Stimulated activated naive CD8-positive, alpha-beta T cell treated with anti-CD3 and anti-CD28 coated beads, Interleukin-15, Interleukin-2, amounts not matched to agents 100 U/mL and 50 U/mL, for 24 hours (primary cell): Measurements from ENCODE around the gene TM9SF3.

Experiments
- ATAC-seq: fragments of 150-1000 bp; cut with Tn5 transposase; one replicate; pipeline ENCODE4 v1.10.0; 2021
- DNase-seq: peaks from one replicate; pipeline ENCODE4 v3.0.0; 2021

TM9SF3 gene

GRCh38 chr10:96509017-96509641 is 77.7 kb downstream of the TM9SF3 start:
- ATAC-seq (no peak), DNase-seq (no peak)

DNA sequence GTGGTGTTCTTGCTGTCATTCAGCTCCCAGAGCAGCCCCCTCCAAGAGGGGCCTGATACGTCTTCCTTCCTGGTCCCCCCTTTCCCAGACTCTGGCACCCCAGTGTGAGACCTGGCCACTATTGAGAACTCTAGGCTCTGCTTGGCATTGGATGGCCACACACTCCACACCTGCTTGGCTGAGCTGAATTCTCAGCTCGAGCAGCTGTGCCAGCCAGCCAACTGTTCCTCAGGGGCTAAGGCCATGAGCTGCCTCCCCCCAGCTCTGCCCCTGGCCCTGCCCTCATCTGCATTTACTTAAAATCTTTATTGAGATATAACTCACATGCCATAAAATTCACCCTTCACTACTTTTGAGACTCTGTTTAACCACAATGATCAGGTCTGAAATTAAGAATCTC is 79.8 kb downstream of the TM9SF3 start:
- ATAC-seq (no peak), DNase-seq (no peak)

GRCh38 chr10:96505150-96506136 is 81.4 kb downstream of the TM9SF3 start:
- no peak for ATAC-seq
- no peak for DNase-seq

- DNase-seq: no peak
- ATAC-seq: no peak
Observed at GRCh38 chr10:96502561-96503282, 84.1 kb downstream of the TM9SF3 start.

- ATAC-seq: no peak
- no peak for DNase-seq
Observed at GRCh38 chr10:96501985-96502384, 84.8 kb downstream of the TM9SF3 start.

- ATAC-seq: no peak
- no peak for DNase-seq
Observed at GRCh38 chr10:96500519-96500918, 86.3 kb downstream of the TM9SF3 start.

DNA sequence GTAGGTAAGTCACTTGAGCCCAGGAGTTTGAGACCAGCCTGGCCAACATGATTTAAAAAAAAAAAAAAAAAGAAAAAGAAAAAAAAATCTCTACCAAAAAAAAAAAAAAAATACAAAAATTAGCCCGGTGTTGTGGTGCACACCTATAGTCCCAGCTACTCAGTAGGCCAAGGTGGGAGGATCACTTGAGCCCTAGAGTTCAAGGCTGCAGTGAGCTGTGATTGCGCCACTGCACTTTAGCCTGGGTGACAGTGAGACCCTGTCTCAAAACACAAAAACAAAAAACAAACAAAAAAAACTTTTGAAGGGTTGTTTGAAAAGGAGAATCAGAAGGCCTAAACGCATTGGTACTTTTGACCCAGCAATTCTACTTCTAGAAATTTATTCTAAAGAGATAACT is 86.8 kb downstream of the TM9SF3 start:
- DNase-seq (no peak), ATAC-seq (no peak)

- no peak for DNase-seq
- ATAC-seq: no peak
Observed at GRCh38 chr10:96497391-96497790, 89.4 kb downstream of the TM9SF3 start.

GRCh38 chr10:96496281-96496925 is 90.4 kb downstream of the TM9SF3 start:
- no peak for ATAC-seq
- peak; percentile 9 for DNase-seq

DNA sequence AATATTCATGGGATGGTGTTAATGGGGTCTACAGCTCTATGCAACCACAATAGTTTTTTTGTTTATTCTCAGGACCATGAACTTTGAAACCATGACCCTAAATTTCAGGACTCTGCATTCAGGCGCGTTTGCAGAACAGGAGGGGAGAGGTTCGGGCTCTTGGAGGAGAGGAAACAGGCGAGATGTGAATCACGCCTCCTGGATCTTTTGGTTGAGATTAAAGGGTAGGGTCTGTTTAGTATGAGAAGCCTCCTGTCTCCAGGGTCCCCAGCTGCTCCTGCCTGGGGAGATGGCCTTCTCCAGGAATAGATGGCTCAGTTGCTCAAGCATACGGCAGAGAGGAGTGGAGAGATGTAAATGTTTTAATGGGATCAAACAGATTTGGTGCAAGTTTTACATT is 91.3 kb downstream of the TM9SF3 start:
- ATAC-seq: no peak
- DNase-seq: no peak

GRCh38 chr10:96494694-96495093 is 92.1 kb downstream of the TM9SF3 start:
- no peak for DNase-seq

GRCh38 chr10:96493871-96494525 is 92.8 kb downstream of the TM9SF3 start:
- DNase-seq (no peak), ATAC-seq (no peak)

More at GRCh38 chr10:96494694-96495093, 92.1 kb downstream of the TM9SF3 start:
- no peak for ATAC-seq

DNA sequence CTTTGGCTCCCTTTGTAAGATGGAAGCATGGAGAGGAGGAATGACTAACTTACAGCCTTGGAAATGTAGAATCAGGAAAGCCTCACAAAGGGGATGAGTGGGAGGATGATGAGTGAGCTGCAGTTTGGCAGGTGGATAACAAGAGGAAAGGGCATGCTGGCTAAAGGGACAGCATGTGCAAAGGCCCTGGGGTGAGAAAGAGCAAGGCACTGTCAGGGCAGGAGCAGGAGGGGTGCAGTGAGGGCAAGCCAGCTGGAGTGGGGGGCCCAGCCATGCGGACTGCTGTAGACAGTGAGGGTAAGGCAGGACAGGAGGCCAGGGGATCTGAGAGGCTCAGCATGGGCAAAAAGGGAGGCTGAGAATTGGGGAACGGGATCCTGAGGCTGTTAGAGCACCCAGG is 93.6 kb downstream of the TM9SF3 start:
- no peak for DNase-seq
- ATAC-seq: no peak

GRCh38 chr10:96491303-96491702 is 95.5 kb downstream of the TM9SF3 start:
- ATAC-seq: no peak
- no peak for DNase-seq

- DNase-seq (no peak), ATAC-seq (no peak)
Observed at GRCh38 chr10:96488161-96488935, 98.5 kb downstream of the TM9SF3 start.

DNA sequence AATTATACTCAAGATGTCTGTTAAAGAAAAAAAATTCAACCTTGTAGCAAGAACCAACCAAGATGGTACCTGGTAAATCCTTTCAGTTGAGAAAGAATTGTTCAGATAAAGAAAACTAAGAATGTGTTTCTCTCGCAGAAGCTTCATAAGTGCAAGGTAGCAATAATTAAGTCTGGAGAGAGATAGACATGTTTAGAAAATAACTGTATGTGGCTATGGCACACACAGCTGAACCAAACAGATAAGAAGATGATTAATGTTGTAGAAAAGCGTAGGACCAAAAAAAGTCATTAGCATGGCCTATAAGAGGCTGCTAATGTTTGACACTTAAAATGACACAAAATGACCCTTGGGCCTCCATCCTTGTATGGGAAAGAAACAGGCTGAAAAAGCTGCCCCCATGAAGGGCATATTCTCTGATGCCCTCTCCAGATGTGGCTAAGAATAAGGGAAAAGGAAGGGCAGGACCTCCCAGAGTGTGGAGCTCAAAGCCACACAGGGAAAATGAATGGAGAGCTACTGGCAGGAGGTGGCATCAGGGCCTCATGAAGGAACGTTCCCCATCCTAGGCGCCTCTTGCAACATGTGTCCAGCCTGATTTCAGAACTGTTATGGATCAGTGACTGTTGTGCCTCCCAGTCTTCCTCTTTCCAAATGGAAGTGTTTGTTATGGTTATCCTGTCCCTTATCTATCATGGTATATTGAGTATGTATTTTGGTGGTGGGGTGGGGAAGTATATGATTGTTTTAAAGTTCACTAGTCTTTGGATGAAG is 103.8 kb downstream of the TM9SF3 start:
- no peak for ATAC-seq
- no peak for DNase-seq

GRCh38 chr10:96478355-96478754 is 108.5 kb downstream of the TM9SF3 start:
- DNase-seq (no peak), ATAC-seq (no peak)

- ATAC-seq (no peak), DNase-seq (no peak)
Observed at GRCh38 chr10:96473866-96474265, 112.9 kb downstream of the TM9SF3 start.

DNA sequence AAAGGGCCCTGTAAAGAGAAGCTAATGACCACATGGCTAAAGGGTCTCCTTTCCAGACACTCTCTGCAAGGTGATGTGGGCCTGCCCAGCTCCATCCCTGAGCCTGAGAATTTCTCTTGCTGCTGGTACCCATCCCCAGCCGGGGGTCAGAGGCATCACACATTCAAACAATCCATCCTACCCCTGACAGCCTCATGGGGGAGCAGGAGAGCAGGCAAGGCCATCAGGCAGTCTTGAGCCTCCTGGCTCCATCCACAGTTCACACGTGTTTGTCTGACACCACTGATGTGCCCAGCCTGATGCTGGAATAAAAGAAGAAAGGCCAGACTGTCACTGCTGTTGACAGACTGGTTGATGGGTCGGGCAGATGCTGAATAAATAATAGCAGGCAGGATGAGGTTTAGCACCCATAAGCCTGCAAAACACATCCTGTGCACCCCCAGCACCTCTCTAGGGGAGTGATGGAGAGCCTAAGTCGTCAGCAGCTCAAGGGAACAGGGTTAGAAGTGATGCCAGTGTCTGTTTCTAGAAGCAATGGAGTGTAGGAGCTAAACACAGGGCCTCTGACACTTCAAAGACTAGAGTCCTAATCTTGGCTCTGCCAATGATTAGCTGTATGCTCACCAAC is 116.6 kb downstream of the TM9SF3 start:
- ATAC-seq (peak; percentile 63), DNase-seq (peak; percentile 30)

DNA sequence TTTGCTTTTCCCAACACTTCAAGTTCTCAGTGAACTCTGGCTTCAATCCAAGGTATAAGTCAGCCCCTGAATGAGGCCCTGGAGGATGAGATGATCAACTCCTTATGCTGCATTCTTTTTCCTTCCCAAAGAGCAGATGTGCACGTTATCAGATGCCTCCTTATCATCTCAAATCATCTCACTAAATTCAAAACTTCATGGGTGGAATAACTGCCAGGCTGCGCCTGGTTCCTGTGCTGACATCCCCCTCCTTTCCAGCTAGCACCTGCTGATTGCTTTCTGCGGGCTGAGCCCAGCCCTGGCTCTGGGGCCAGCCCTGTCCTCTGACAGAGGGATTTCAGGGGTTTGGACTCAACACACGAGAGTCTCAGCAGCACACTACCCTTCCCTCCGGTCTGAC is 118.0 kb downstream of the TM9SF3 start:
- ATAC-seq: no peak
- DNase-seq: no peak
